H9 (cell line): Measurements from ENCODE around the gene STK24. TPM values are rescaled to one million over a fixed set of nuclear protein-coding genes. Genes with fewer than 3 reads are reported as not detected.

Experiments
- DNase-seq: peaks from one replicate; pipeline ENCODE4 v3.0.0-alpha.2; 2017
- H2AFZ ChIP-seq: one replicate; pipeline ENCODE4 v1.6.1; 2013; ENCODE audit warnings: mild to moderate bottlenecking, low read length, control low read depth, moderate library complexity
- H2AK5ac ChIP-seq: 2 replicates; pipeline ENCODE4 v1.6.1; 2013; ENCODE audit warnings: low read length, control low read depth, mixed read lengths; ENCODE audit not compliant: insufficient read length
- H2BK120ac ChIP-seq: one replicate; pipeline ENCODE4 v1.6.1; 2013; ENCODE audit warnings: low read depth, mild to moderate bottlenecking, low read length, control low read depth, inconsistent platforms; ENCODE audit not compliant: poor library complexity, severe bottlenecking
- H2BK12ac ChIP-seq: 2 replicates; pipeline ENCODE4 v1.6.1; 2013; ENCODE audit warnings: low read length, control low read depth, mixed read lengths, low read depth; ENCODE audit not compliant: insufficient read length
- H2BK15ac ChIP-seq: 2 replicates; pipeline ENCODE4 v1.6.1; 2013; ENCODE audit warnings: low read depth, low read length, control low read depth
- H2BK20ac ChIP-seq: one replicate; pipeline ENCODE4 v1.6.1; 2013; ENCODE audit warnings: low read depth, mild to moderate bottlenecking, low read length, control low read depth, inconsistent platforms; ENCODE audit not compliant: poor library complexity, severe bottlenecking
- H2BK5ac ChIP-seq: 2 replicates; pipeline ENCODE4 v1.6.1; 2013; ENCODE audit warnings: low read length, control low read depth, mixed read lengths; ENCODE audit not compliant: insufficient read length
- H3K14ac ChIP-seq: 2 replicates; pipeline ENCODE4 v1.6.1; 2013; ENCODE audit warnings: low read length, control low read depth; ENCODE audit not compliant: insufficient read depth
- H3K18ac ChIP-seq: 2 replicates; pipeline ENCODE4 v1.6.1; 2013; ENCODE audit warnings: low read depth, mild to moderate bottlenecking, mixed read lengths, low read length, control low read depth; ENCODE audit not compliant: insufficient read length
- H3K23ac ChIP-seq: 2 replicates; pipeline ENCODE4 v1.6.1; 2013; ENCODE audit warnings: low read length, control low read depth, mixed read lengths, low read depth; ENCODE audit not compliant: insufficient read length
- H3K23me2 ChIP-seq: 2 replicates; pipeline ENCODE4 v1.6.1; 2013; ENCODE audit warnings: low read depth, mild to moderate bottlenecking, mixed read lengths, low read length, control low read depth; ENCODE audit not compliant: insufficient read length, poor library complexity, severe bottlenecking
- H3K27ac ChIP-seq: 2 replicates; pipeline ENCODE4 v1.5.1; 2013; ENCODE audit warnings: low read length, control low read depth, mixed read lengths, low read depth; ENCODE audit not compliant: insufficient read length
- H3K27me3 ChIP-seq: 2 replicates; pipeline ENCODE4 v1.6.1; 2013; ENCODE audit warnings: low read length, control low read depth, inconsistent platforms; ENCODE audit not compliant: insufficient read depth
- H3K4ac ChIP-seq: 2 replicates; pipeline ENCODE4 v1.6.1; 2013; ENCODE audit warnings: low read depth, mild to moderate bottlenecking, control low read depth, inconsistent platforms, low read length, moderate library complexity
- H3K4me1 ChIP-seq: 2 replicates; pipeline ENCODE4 v1.6.1; 2013; ENCODE audit warnings: low read length, control low read depth, inconsistent platforms; ENCODE audit not compliant: insufficient read depth
- H3K4me2 ChIP-seq: 2 replicates; pipeline ENCODE4 v1.6.1; 2013; ENCODE audit warnings: low read length, control low read depth, mixed read lengths; ENCODE audit not compliant: insufficient read length, insufficient read depth
- H3K56ac ChIP-seq: 2 replicates; pipeline ENCODE4 v1.6.1; 2013; ENCODE audit warnings: low read depth, mild to moderate bottlenecking, mixed read lengths, low read length, control low read depth; ENCODE audit not compliant: insufficient read length
- H3K79me1 ChIP-seq: 2 replicates; pipeline ENCODE4 v1.6.1; 2013; ENCODE audit warnings: low read depth, mild to moderate bottlenecking, moderate library complexity, low read length, control low read depth, inconsistent platforms; ENCODE audit not compliant: insufficient read depth, poor library complexity, severe bottlenecking
- H3K79me2 ChIP-seq: 2 replicates; pipeline ENCODE4 v1.6.1; 2013; ENCODE audit warnings: low read length, control low read depth, inconsistent platforms; ENCODE audit not compliant: insufficient read depth
- H3K9ac ChIP-seq: 2 replicates; pipeline ENCODE4 v1.6.1; 2013; ENCODE audit warnings: low read length, control low read depth, mixed read lengths; ENCODE audit not compliant: insufficient read length; ENCODE audit errors: extremely low read depth
- H3K9me3 ChIP-seq: one replicate; pipeline ENCODE4 v1.6.1; 2013; ENCODE audit warnings: low read depth, low read length, inconsistent platforms; ENCODE audit not compliant: control insufficient read depth
- H3T11ph ChIP-seq: one replicate; pipeline ENCODE4 v1.6.1; 2013; ENCODE audit warnings: mild to moderate bottlenecking, low read length, control low read depth, inconsistent platforms
- H4K20me1 ChIP-seq: one replicate; pipeline ENCODE4 v1.6.1; 2013; ENCODE audit not compliant: control insufficient read depth, insufficient read length, insufficient read depth
- H4K5ac ChIP-seq: 2 replicates; pipeline ENCODE4 v1.6.1; 2013; ENCODE audit warnings: low read depth, mild to moderate bottlenecking, mixed read lengths, low read length, control low read depth; ENCODE audit not compliant: insufficient read length
- H4K8ac ChIP-seq: replicated peaks from 2 replicates; pipeline ENCODE4 v1.6.1; 2013; ENCODE audit warnings: low read length, control low read depth, mixed read lengths, low read depth; ENCODE audit not compliant: insufficient read length
- H4K91ac ChIP-seq: 2 replicates; pipeline ENCODE4 v1.6.1; 2013; ENCODE audit warnings: low read depth, mild to moderate bottlenecking, moderate library complexity, mixed read lengths, low read length, control low read depth; ENCODE audit not compliant: insufficient read length
- H3K27ac Mint-ChIP-seq, 3 experiments: 2 replicates in 2 of 3; 3 replicates in 1 of 3; pipeline ENCODE4 v1.8.0; 2020 to 2021; ENCODE audit warnings: mixed read lengths in 3 of 3, mild to moderate bottlenecking in 1 of 3, moderate library complexity in 1 of 3
- H3K27me3 Mint-ChIP-seq: 2 replicates; pipeline ENCODE4 v1.8.0; 2021; ENCODE audit warnings: low read depth, mild to moderate bottlenecking, moderate library complexity, mixed read lengths
- H3K36me3 Mint-ChIP-seq, 3 experiments: 2 replicates in 2 of 3; 3 replicates in 1 of 3; pipeline ENCODE4 v1.8.0; 2020 to 2021; ENCODE audit warnings: low read depth in 3 of 3, mixed read lengths in 3 of 3; ENCODE audit not compliant: insufficient read depth in 1 of 3
- H3K4me1 Mint-ChIP-seq, 2 experiments: 2 replicates each; pipeline ENCODE4 v1.8.0; 2020; ENCODE audit warnings: mixed read lengths in 2 of 2
- H3K4me3 Mint-ChIP-seq, 2 experiments: 2 replicates in 1 of 2; 3 replicates in 1 of 2; pipeline ENCODE4 v1.8.0; 2020 to 2021; ENCODE audit warnings: mild to moderate bottlenecking in 2 of 2, mixed read lengths in 2 of 2, moderate library complexity in 1 of 2
- H3K9me3 Mint-ChIP-seq, 2 experiments: 2 replicates in 1 of 2; 3 replicates in 1 of 2; pipeline ENCODE4 v1.8.0; 2020; ENCODE audit warnings: mild to moderate bottlenecking in 2 of 2, mixed read lengths in 2 of 2, moderate library complexity in 1 of 2
- WGBS: extraction: QIAGEN DNeasy Blood & Tissue Kit; methylation state at CpG from one replicate; pipeline ENCODE4 v1.1.7; 2013; ENCODE audit warnings: missing lambda C conversion rate, low lambda C conversion rate, mixed read lengths; ENCODE audit not compliant: insufficient read length; ENCODE audit errors: extremely low coverage; 5-methylcytosine and 5-hydroxymethylcytosine counted together
- total RNA-seq: library from RNA; stranded (reverse); gene quantifications from 2 replicates; pipeline ENCODE4 v1.2.1, GENCODE V29; 2021
- TF ChIP-seq, protein P1 (sequence below): fragments of 200-600 bp; sonication (generic); conservative IDR thresholded peaks from 3 replicates; pipeline ENCODE4 v1.8.0; 2021; ENCODE audit warnings: antibody characterized with exemption, mild to moderate bottlenecking

STK24 gene
- total RNA-seq, 1 experiment from 2014 or later: 134 TPM

DNA sequence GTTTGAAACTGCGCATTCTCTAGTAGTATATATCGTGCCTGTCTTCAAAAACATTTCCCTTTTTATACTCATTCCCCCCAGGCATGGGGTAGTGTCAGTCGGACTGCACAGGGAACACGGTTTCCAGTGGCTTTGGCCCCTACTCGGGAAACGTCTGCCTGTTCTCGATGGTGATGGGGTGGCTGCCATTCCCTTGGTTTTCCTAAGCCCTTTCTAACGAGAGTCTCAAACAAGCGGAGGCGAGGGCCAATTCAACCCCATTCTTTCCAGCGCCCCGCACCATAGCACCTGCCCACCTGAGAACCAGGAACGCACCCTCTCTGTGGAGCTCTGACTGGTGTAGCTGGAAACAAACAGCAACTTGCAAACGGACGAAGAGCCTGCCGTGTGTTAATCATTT is 127.6 kb downstream of the STK24 start:
- TF ChIP-seq, protein P1, sequence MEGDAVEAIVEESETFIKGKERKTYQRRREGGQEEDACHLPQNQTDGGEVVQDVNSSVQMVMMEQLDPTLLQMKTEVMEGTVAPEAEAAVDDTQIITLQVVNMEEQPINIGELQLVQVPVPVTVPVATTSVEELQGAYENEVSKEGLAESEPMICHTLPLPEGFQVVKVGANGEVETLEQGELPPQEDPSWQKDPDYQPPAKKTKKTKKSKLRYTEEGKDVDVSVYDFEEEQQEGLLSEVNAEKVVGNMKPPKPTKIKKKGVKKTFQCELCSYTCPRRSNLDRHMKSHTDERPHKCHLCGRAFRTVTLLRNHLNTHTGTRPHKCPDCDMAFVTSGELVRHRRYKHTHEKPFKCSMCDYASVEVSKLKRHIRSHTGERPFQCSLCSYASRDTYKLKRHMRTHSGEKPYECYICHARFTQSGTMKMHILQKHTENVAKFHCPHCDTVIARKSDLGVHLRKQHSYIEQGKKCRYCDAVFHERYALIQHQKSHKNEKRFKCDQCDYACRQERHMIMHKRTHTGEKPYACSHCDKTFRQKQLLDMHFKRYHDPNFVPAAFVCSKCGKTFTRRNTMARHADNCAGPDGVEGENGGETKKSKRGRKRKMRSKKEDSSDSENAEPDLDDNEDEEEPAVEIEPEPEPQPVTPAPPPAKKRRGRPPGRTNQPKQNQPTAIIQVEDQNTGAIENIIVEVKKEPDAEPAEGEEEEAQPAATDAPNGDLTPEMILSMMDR: no peak
- Mint-ChIP-seq H3K4me3 (no peak overlapping the region), H3K27me3 (no peaks in the 10 kb centered on the region; the same call in 1 of the 2 replicates), H3K36me3 (peaks cover 20 to 58% (median 54%) of the 10 kb centered on the region in 3 experiments; a peak in 6 of 7 replicates), H3K4me1 (peaks cover 33 to 44% of the 10 kb centered on the region in 2 experiments), H3K9me3 (no peaks in the 10 kb centered on the region), H3K27ac (peak overlapping the region; percentile 23 to 90 (median 79); a peak in 6 of 7 replicates)
- Histone ChIP-seq H3K9ac (no peak overlapping the region), H2BK5ac (no peak overlapping the region), H3K79me1 (no peaks in the 10 kb centered on the region), H3K4me2 (no peak overlapping the region), H3K4ac (no peak overlapping the region), H4K20me1 (peaks cover 2% of the 10 kb centered on the region), H2BK120ac (no peak overlapping the region), H3K23ac (no peak overlapping the region), H3K4me1 (peaks cover 5% of the 10 kb centered on the region; the same call in 1 of the 2 replicates), H3K23me2 (no peaks in the 10 kb centered on the region), H3K56ac (no peak overlapping the region), H2AFZ (no peak overlapping the region), H2BK15ac (no peak overlapping the region), H4K91ac (no peak overlapping the region), H3K27ac (no peak overlapping the region), H2BK12ac (no peak overlapping the region), H3K27me3 (no peaks in the 10 kb centered on the region), H3K18ac (no peak overlapping the region), H4K5ac (no peak overlapping the region), H4K8ac (no peak overlapping the region), H3K79me2 (no peaks in the 10 kb centered on the region), H3T11ph (no peak overlapping the region), H2BK20ac (no peak overlapping the region), H2AK5ac (no peak overlapping the region), H3K9me3 (no peaks in the 10 kb centered on the region), H3K14ac (no peak overlapping the region)
- WGBS: no CpG with 5 or more reads among the region's 16 CpGs
- no peak for DNase-seq
